ENCODE results near the gene PAQR5.
"Not testable (repeated sequence)": the region's sequence is repeated elsewhere in the genome, so short reads cannot be mapped to it uniquely, and the experiment has no call there.

Gene PAQR5

DNA sequence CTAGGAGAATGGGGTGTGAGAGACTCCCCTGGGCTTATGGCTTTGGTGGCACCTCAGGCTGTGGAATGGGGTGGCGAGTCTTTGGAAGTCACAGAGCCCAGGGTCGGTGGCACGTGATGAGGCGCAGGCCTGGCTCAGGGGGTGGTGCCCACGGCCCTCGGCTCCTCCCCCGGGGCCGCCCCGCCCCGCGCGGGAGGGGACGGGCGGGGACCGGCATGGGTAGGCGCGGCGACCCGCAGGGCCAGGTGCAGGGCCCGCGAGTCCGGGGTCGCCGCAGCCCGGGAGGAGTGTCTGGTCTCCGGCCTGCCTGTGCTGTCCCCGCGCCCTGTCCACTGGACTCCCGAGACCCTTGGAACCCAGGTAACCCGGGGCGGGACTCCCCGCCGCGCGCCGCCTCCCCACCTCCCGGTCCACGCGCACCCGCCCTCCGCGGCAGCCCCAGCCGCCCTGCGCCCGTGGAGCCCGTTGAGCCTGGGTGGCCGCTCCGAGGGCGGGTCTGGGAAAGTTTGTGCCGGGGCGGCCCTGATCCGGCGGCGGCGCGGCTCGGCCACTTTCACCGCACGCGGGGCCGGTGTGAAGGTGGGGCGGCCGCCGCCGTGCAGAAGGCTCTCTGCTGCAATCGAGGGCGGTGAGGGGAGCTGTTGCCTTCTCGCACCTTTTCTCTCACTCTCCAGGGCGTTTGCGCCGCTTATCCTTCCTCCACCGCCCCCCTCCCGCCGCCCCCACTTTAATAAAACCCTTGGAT, at the start of gene PAQR5:
Gene PAQR5 (plus strand): TSS at position 216 of the 745 bp plus-strand sequence. CDS start 61,169 bp downstream, outside the sequence.
- DNase-seq (ENCODE audit: low read depth in 2 of 2): no peak

DNA sequence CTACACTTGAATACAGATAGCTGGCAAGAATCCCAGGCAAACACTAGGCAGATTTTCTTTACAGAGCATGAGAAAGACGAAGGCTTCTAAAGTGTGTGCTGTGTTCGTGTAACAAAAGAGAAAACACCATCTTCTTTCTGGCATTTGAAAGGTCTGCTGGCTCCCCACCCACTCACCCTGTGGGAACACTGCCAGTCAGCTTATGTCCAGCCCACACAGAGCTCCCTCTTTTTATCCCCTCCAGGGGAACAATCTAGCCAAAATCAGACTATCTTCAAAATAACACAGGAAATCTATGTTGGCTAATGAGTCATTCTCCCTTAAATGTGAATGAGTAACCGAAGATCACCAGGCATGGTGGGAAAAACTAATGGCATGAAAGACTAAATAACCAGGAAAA, 45.6 kb upstream of the PAQR5 start:
- no peak for DNase-seq (ENCODE audit: low read depth in 2 of 2)

DNA sequence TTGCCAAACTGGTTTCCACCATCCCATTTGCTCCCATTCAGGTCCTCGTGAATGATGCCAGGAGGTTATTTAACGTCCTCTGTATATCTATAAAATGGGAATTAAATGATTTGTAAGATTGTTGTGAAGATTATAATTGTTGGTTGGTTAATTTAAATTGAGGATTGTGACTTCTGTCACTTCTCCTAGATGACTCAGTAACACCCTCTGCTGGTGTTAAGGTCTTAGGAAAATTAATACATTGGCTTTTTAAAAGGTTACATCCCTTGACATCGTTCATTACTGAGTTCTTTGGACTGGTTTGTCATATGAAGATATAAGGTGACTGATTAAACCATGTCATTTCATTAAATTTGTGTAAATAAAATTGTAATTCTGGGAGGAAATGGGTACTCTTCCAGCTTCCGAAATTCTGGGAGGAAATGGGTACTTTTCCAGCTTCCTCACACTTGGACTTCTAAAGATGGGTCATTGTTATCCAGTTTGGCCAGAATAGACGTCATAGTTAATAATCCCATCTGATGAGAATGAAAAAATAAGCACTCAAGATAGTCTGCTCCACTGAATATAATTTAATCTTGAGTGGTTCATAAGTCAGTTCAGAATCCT, 33.3 kb upstream of the PAQR5 start:
- no peak for DNase-seq (ENCODE audit: low read depth in 2 of 2)

DNA sequence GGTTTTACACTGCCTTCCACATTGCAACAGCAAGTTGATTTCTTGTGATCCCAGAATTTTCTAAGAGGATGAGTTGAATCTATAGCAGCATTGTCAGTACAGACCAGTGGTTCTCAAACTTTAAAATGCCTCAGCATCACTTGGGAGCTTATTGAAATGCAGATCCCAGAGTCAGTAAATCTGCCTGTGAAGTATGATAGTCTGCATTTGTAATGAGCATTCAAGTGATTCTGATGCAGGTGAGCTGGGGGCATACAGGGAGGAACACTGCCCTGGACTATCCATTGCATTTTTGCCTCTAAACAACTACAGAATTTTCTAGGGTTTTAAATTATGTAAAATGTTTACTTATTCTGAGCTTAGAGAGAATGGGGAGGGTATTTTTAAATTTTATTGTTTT, 27.5 kb upstream of the PAQR5 start:
- no peak for DNase-seq (ENCODE audit: low read depth in 2 of 2)

DNA sequence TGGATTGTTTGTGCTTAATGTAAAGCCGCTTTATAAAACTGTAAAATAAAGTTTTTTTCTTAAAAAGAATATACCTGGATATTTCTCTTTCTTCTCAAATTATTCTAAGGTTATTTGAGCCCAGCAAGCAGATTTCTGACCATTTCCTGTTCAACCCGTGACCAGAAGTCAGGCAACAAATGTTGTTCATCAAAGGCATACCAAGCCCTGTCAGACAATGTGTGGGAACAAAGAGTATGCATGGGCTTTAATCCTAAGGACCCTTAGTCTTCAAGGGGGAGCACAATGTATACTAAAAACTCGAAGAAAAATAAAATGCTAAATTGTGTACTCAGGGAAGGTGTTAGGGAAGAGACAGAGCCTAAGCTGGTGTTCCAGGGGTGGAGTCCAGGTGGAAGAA, 26.6 kb upstream of the PAQR5 start:
- DNase-seq (ENCODE audit: low read depth in 2 of 2): no peak

DNA sequence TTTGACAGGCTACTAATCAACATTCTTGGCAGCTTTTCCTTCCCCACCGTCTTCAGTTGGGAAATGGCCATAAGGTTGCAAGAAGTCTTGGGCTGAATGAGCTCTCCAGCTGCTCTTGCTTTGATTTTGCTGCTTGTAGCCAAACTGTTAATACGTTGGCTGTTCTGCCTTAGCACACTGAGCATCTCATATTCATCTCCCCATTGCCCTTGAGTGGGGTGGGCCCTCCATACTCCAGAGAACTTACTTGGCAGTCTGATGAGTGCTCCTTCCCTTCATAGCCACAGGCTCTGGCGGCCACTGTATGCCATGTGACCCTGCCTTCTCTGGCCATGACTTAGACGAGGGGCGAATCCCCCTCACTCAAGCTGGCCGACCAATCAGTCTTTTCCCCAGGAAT, 25.8 kb upstream of the PAQR5 start:
- no peak for DNase-seq (ENCODE audit: low read depth in 2 of 2)

- DNase-seq (ENCODE audit: low read depth in 2 of 2): no peak
Measured at GRCh38 chr15:69275074-69275670, 23.5 kb upstream of the PAQR5 start.

GRCh38 chr15:69275933-69276560, 22.7 kb upstream of the PAQR5 start:
- DNase-seq (ENCODE audit: low read depth in 2 of 2): no peak

- DNase-seq (ENCODE audit: low read depth in 2 of 2): no peak
Measured at GRCh38 chr15:69277316-69277715, 21.4 kb upstream of the PAQR5 start.

DNA sequence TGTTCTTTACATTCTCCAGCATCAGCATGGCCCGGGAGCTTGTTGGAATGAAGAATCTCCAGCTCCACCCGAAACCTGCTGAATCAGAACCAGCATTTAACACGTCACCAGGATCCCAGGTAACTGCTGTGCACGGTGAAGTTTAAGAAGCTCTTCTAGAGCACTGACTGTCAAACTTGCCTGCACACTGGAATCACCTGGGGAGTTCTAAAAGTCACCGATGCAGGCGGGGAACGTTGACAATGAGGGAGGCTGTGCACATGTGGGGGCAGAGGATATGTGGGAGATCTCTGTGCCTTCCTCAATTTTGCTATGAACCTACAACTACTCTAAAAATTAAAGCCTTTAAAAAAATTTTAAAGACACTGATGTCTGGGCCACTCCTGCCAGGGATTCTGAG, 19.1 kb upstream of the PAQR5 start:
- no peak for DNase-seq (ENCODE audit: low read depth in 2 of 2)

DNA sequence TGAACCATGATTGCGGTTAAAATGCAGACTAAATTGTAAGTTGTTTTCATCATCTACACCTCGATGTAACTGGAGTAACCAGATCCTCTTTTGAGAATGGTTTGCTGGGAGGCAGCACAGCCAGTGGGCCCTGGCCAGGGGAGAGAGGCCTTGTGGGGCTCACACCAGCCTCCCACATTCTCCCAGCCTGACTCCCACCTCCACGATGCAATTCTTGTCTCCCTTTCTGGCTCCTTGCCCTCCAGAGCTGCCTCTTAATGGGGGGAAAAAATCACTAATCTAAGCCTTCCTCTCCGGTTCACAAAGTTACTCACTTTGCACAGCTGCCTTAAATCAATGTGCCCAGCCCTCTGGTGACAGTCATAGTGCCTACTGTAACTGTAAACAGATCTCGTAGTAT, 17.9 kb upstream of the PAQR5 start:
- DNase-seq (ENCODE audit: low read depth in 2 of 2): no peak

- no peak for DNase-seq (ENCODE audit: low read depth in 2 of 2)
Measured at GRCh38 chr15:69282104-69282743, 16.5 kb upstream of the PAQR5 start.

GRCh38 chr15:69285834-69286233, 12.9 kb upstream of the PAQR5 start:
- no peak for DNase-seq (ENCODE audit: low read depth in 2 of 2)

GRCh38 chr15:69288011-69288410, 10.7 kb upstream of the PAQR5 start:
- no peak for DNase-seq (ENCODE audit: low read depth in 2 of 2)

GRCh38 chr15:69288531-69289341, 10.0 kb upstream of the PAQR5 start:
- DNase-seq (ENCODE audit: low read depth in 2 of 2): no peak

DNA sequence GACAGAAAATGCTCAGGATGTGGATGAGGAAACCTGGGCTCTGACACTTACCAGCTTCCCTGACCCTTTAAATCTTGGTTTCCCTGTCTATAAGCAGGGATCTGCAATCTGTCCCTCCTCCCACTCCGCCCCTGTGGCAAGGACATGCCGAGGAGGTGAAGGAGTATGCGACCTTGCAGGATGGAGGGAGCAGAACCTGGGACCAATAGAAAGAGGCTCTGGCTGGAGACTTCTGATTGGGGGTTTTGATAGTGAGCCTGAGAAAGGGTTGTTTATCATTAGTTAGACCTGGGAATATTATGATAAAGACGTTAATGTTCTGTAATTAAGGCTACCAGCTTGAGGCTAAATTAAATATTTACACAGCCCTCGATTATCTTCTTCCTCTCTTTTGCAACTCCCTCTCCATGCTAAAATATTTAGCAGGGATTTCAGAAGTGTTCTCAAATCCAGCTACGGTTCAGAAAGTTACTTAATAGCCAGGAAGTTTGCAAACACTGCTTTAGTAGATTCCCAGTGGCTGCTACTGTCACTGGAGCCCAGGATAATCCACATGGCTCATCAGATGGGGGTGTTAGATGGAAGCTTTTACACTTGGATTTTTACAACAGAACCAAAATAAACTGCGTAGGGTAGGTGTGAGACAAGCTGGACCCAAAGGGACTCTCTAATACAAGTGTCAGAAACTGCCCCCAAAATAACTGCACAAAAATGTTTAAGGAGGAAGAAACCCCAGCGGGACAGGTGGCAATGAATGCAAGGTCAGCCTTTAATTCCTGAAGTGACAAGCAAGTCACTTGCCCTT, 9.2 kb upstream of the PAQR5 start:
- DNase-seq (ENCODE audit: low read depth in 2 of 2): no peak

DNA sequence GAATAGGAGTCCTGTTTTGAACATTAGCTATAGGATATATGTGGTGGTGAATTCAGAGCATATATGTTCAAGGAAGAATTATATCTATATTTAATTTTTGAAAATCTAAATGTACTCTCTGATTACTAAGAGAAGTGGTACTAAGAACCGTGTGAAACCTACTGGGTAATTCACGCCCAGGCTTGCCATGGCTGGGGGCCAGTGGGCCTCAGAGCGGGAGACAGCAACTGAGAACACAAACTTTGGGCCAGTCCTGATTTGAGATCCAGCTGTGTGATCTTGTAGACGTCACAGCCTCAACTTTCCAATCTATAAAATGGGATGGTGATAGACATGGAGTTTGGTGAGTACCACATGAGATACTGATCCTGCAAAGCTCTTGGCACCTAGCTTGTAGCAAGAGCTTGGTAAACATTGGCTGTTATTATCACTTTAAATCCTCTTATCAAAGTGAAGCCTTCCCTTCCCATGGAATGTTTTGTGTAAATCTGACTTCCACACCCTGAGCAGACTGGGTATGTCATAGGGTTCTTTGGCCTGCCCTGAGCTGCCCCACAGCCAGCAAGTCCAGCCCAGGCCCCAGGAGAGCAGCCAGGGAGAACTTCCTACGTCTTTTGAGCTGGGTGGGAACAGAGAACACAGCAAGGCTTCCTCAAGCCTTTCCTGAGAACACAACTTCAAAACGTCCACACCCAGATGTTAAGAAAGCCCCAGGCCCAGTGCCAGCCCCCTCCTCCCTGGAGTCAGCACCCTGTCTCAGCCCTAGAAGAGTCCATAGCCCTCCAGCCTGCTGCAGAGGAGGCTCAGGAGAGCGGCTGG, 8.2 kb upstream of the PAQR5 start:
- no peak for DNase-seq (ENCODE audit: low read depth in 2 of 2)

GRCh38 chr15:69291651-69292050, 7.1 kb upstream of the PAQR5 start:
- DNase-seq (ENCODE audit: low read depth in 2 of 2): not testable (repeated sequence)

DNA sequence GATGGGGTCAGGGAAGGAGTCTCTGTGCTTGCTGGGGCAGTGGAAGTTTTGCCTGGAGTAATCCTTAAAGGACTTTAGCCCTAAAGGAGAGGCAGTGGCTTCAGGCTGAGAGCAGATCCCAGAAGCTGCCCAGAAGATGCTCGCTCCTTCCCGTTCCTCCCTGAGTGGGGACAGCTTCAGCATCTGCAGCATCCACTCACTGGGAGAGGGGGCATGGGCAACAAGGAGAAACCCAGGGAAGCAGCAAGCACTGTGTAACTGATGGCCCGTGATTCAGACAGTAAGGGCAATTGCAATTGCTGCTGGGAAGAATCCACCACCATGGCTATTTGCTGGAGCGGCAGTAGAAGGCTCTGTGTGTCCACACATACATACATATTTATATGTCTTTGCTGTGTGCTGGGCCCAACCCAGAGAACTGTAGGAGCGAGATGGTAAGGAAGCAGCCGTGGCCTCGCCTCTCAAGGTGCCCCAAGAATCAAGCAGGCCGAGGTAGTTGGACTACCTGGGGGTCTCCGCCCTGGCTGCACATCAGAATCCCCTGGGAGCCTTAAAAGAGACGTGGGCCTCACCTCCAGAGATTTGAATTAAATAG, 5.8 kb upstream of the PAQR5 start:
- no peak for DNase-seq (ENCODE audit: low read depth in 2 of 2)

Data from stimulated activated CD8-positive, alpha-beta memory T cell treated with anti-CD3 and anti-CD28 coated beads, Interleukin-7, amount 100 ng/mL, for 1 hour (primary cell).